ENCODE results near the gene PRSS50.

DNA sequence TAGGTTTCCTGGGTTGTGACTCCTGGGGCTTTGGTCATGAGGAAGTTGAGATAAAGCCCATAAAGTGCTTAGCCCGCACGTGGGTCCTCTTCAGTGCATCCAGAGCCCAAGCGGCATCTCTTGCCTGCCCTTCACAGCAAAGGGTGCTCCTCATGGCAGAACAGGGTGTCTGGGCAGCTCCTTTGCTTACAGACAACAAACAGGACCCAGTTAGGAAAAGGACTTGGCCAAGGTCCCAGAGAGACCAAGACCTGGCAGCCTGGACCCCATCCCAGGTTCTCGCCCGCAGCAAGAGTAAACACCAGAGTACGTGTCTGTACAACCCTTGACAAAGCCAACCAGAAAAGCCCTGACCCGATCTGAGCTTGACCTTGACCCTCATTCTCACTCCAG is 51.2 kb downstream of the PRSS50 start:
- TF ChIP-seq, protein P1, sequence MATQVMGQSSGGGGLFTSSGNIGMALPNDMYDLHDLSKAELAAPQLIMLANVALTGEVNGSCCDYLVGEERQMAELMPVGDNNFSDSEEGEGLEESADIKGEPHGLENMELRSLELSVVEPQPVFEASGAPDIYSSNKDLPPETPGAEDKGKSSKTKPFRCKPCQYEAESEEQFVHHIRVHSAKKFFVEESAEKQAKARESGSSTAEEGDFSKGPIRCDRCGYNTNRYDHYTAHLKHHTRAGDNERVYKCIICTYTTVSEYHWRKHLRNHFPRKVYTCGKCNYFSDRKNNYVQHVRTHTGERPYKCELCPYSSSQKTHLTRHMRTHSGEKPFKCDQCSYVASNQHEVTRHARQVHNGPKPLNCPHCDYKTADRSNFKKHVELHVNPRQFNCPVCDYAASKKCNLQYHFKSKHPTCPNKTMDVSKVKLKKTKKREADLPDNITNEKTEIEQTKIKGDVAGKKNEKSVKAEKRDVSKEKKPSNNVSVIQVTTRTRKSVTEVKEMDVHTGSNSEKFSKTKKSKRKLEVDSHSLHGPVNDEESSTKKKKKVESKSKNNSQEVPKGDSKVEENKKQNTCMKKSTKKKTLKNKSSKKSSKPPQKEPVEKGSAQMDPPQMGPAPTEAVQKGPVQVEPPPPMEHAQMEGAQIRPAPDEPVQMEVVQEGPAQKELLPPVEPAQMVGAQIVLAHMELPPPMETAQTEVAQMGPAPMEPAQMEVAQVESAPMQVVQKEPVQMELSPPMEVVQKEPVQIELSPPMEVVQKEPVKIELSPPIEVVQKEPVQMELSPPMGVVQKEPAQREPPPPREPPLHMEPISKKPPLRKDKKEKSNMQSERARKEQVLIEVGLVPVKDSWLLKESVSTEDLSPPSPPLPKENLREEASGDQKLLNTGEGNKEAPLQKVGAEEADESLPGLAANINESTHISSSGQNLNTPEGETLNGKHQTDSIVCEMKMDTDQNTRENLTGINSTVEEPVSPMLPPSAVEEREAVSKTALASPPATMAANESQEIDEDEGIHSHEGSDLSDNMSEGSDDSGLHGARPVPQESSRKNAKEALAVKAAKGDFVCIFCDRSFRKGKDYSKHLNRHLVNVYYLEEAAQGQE (IDR thresholded peaks at IDR 0.05; ENCODE audit: low read depth): no peak
- TF ChIP-seq EP300 (IDR thresholded peaks at IDR 0.05; ENCODE audit: borderline replicate concordance) (no peak), TAF1 (IDR thresholded peaks at IDR 0.05; ENCODE audit: low read depth) (no peak)

Data from Ishikawa (cell line).